IPS DF 6.9 (cell line): Measurements from ENCODE around the gene EHBP1.

ENCODE experiments used
- DNase-seq: peaks from one replicate; pipeline ENCODE4 v3.0.0-alpha.2; 2013; ENCODE audit warnings: low read depth, low spot score
- H3K27ac ChIP-seq: one replicate; pipeline ENCODE4 v1.5.1; 2013; ENCODE audit warnings: low read length, control low read depth
- H3K27me3 ChIP-seq: 2 replicates; pipeline ENCODE4 v1.6.1; 2013; ENCODE audit warnings: mild to moderate bottlenecking, low read length; ENCODE audit not compliant: control insufficient read depth, insufficient read depth
- H3K36me3 ChIP-seq: 2 replicates; pipeline ENCODE4 v1.6.1; 2013; ENCODE audit warnings: low read length; ENCODE audit not compliant: control insufficient read depth, insufficient read depth
- H3K4me1 ChIP-seq: 2 replicates; pipeline ENCODE4 v1.6.1; 2013; ENCODE audit warnings: low read length; ENCODE audit not compliant: control insufficient read depth, insufficient read depth
- H3K4me3 ChIP-seq: 2 replicates; pipeline ENCODE4 v1.5.1; 2013; ENCODE audit warnings: mild to moderate bottlenecking, low read length
- H3K9me3 ChIP-seq: 2 replicates; pipeline ENCODE4 v1.6.1; 2013; ENCODE audit warnings: low read length, inconsistent platforms; ENCODE audit not compliant: control insufficient read depth, insufficient read depth
- WGBS: extraction: QIAGEN DNeasy Blood & Tissue Kit; methylation state at CpG from one replicate; pipeline ENCODE4 v1.1.7; 2013; ENCODE audit warnings: mixed read lengths, missing lambda C conversion rate; ENCODE audit not compliant: insufficient read length, insufficient coverage; 5-methylcytosine and 5-hydroxymethylcytosine counted together

The EHBP1 gene

GRCh38 chr2:62972601-62973000 lies 267.1 kb downstream of the EHBP1 start:
- Histone ChIP-seq H3K27ac (no peak overlapping the region), H3K4me1 (no peaks in the 10 kb centered on the region), H3K27me3 (no peaks in the 10 kb centered on the region), H3K36me3 (no peaks in the 10 kb centered on the region), H3K4me3 (no peak overlapping the region), H3K9me3 (no peaks in the 10 kb centered on the region)
- no peak for DNase-seq

GRCh38 chr2:62974999-62975398 lies 269.5 kb downstream of the EHBP1 start:
- Histone ChIP-seq H3K36me3 (no peaks in the 10 kb centered on the region), H3K4me1 (no peaks in the 10 kb centered on the region), H3K27me3 (no peaks in the 10 kb centered on the region), H3K9me3 (no peaks in the 10 kb centered on the region), H3K27ac (no peak overlapping the region), H3K4me3 (no peak overlapping the region)
- no CpG with 5 or more reads among the region's 2 CpGs for whole genome bisulfite sequencing
- DNase-seq: no peak

GRCh38 chr2:62991605-62992004 lies 286.1 kb downstream of the EHBP1 start:
- no peak for DNase-seq

GRCh38 chr2:62992561-62992960 lies 287.0 kb downstream of the EHBP1 start:
- Histone ChIP-seq H3K4me3 (no peak overlapping the region), H3K9me3 (no peaks in the 10 kb centered on the region), H3K27me3 (no peaks in the 10 kb centered on the region), H3K36me3 (no peaks in the 10 kb centered on the region), H3K4me1 (no peaks in the 10 kb centered on the region; the same call in 1 of the 2 replicates), H3K27ac (no peak overlapping the region)
- no peak for DNase-seq
- WGBS: no CpG with 5 or more reads among the region's 2 CpGs

More at GRCh38 chr2:62991605-62992004, 286.1 kb downstream of the EHBP1 start:
- H3K9me3 ChIP-seq: no peaks in the 10 kb centered on the region
- no peaks in the 10 kb centered on the region for H3K27me3 ChIP-seq
- WGBS: no CpG with 5 or more reads among the region's 3 CpGs
- H3K36me3 ChIP-seq: no peaks in the 10 kb centered on the region
- no peak overlapping the region for H3K4me3 ChIP-seq
- no peaks in the 10 kb centered on the region; the same call in 1 of the 2 replicates for H3K4me1 ChIP-seq
- H3K27ac ChIP-seq: no peak overlapping the region

GRCh38 chr2:62994206-62994605 lies 288.7 kb downstream of the EHBP1 start:
- no peak for DNase-seq
- Histone ChIP-seq H3K27ac (no peak overlapping the region), H3K4me3 (no peak overlapping the region), H3K27me3 (no peaks in the 10 kb centered on the region), H3K36me3 (no peaks in the 10 kb centered on the region), H3K9me3 (no peaks in the 10 kb centered on the region), H3K4me1 (no peaks in the 10 kb centered on the region; the same call in 1 of the 2 replicates)
- WGBS: no CpG with 5 or more reads among the region's 4 CpGs

- Histone ChIP-seq H3K4me3 (no peak overlapping the region), H3K36me3 (no peaks in the 10 kb centered on the region), H3K27me3 (no peaks in the 10 kb centered on the region), H3K27ac (no peak overlapping the region), H3K4me1 (no peaks in the 10 kb centered on the region; the same call in none of the 2 replicates), H3K9me3 (no peaks in the 10 kb centered on the region)
- no CpG with 5 or more reads among the region's 12 CpGs for WGBS
- no peak for DNase-seq
These were observed 291.1 kb downstream of the EHBP1 start for GRCh38 chr2:62996534-62997186.

- Histone ChIP-seq H3K4me3 (no peak overlapping the region), H3K36me3 (no peaks in the 10 kb centered on the region), H3K9me3 (no peaks in the 10 kb centered on the region), H3K4me1 (no peaks in the 10 kb centered on the region; the same call in 1 of the 2 replicates), H3K27me3 (no peaks in the 10 kb centered on the region), H3K27ac (no peak overlapping the region)
- no peak for DNase-seq
- WGBS: no CpG with 5 or more reads among the region's 1 CpG
These were observed 293.4 kb downstream of the EHBP1 start for GRCh38 chr2:62998949-62999348.

- Histone ChIP-seq H3K4me1 (no peaks in the 10 kb centered on the region; the same call in 1 of the 2 replicates), H3K9me3 (no peaks in the 10 kb centered on the region), H3K4me3 (no peak overlapping the region), H3K36me3 (no peaks in the 10 kb centered on the region), H3K27ac (no peak overlapping the region), H3K27me3 (no peaks in the 10 kb centered on the region)
- no CpG with 5 or more reads among the region's 1 CpG for WGBS
- DNase-seq: no peak
These were observed 294.4 kb downstream of the EHBP1 start for GRCh38 chr2:62999905-63000304.

GRCh38 chr2:63000801-63001200 lies 295.3 kb downstream of the EHBP1 start:
- H3K4me3 ChIP-seq: no peak overlapping the region
- H3K36me3 ChIP-seq: no peaks in the 10 kb centered on the region
- H3K4me1 ChIP-seq: no peaks in the 10 kb centered on the region; the same call in 1 of the 2 replicates
- no CpG with 5 or more reads among the region's 1 CpG for WGBS
- no peak overlapping the region for H3K27ac ChIP-seq
- no peak for DNase-seq
- H3K9me3 ChIP-seq: no peaks in the 10 kb centered on the region
- no peaks in the 10 kb centered on the region for H3K27me3 ChIP-seq

- H3K4me3 ChIP-seq: no peak overlapping the region
- H3K27me3 ChIP-seq: no peaks in the 10 kb centered on the region
- H3K9me3 ChIP-seq: no peaks in the 10 kb centered on the region
- H3K4me1 ChIP-seq: no peaks in the 10 kb centered on the region; the same call in 1 of the 2 replicates
- DNase-seq: no peak
- H3K27ac ChIP-seq: no peak overlapping the region
- H3K36me3 ChIP-seq: no peaks in the 10 kb centered on the region
These were observed 296.1 kb downstream of the EHBP1 start for GRCh38 chr2:63001576-63001975.

- H3K36me3 ChIP-seq: no peaks in the 10 kb centered on the region
- no peak overlapping the region for H3K4me3 ChIP-seq
- no peak overlapping the region for H3K27ac ChIP-seq
- H3K9me3 ChIP-seq: no peaks in the 10 kb centered on the region
- WGBS: no CpG with 5 or more reads among the region's 4 CpGs
- DNase-seq: no peak
- H3K27me3 ChIP-seq: no peaks in the 10 kb centered on the region
- H3K4me1 ChIP-seq: no peaks in the 10 kb centered on the region; the same call in 1 of the 2 replicates
These were observed 297.8 kb downstream of the EHBP1 start for GRCh38 chr2:63003351-63003750.
